ENCODE results near the gene CACNA1C.

- TF ChIP-seq, protein P1, sequence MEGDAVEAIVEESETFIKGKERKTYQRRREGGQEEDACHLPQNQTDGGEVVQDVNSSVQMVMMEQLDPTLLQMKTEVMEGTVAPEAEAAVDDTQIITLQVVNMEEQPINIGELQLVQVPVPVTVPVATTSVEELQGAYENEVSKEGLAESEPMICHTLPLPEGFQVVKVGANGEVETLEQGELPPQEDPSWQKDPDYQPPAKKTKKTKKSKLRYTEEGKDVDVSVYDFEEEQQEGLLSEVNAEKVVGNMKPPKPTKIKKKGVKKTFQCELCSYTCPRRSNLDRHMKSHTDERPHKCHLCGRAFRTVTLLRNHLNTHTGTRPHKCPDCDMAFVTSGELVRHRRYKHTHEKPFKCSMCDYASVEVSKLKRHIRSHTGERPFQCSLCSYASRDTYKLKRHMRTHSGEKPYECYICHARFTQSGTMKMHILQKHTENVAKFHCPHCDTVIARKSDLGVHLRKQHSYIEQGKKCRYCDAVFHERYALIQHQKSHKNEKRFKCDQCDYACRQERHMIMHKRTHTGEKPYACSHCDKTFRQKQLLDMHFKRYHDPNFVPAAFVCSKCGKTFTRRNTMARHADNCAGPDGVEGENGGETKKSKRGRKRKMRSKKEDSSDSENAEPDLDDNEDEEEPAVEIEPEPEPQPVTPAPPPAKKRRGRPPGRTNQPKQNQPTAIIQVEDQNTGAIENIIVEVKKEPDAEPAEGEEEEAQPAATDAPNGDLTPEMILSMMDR (IDR thresholded peaks at IDR 0.05) = no peak
- no peak for TF ChIP-seq POLR2A (IDR thresholded peaks at IDR 0.05)
- TF ChIP-seq POLR2AphosphoS5 (IDR thresholded peaks at IDR 0.05) = no peak
- no peak for TF ChIP-seq EP300 (IDR thresholded peaks at IDR 0.05)
Measured at GRCh38 chr12:2126676-2127406, 74.1 kb downstream of the CACNA1C start.

Measured in upper lobe of left lung (tissue), 4 donors.